ENCODE data around the gene SMIM8.
"Not testable (repeated sequence)": the region's sequence is repeated elsewhere in the genome, so short reads cannot be mapped to it uniquely, and the experiment has no call there.

The SMIM8 gene

DNA sequence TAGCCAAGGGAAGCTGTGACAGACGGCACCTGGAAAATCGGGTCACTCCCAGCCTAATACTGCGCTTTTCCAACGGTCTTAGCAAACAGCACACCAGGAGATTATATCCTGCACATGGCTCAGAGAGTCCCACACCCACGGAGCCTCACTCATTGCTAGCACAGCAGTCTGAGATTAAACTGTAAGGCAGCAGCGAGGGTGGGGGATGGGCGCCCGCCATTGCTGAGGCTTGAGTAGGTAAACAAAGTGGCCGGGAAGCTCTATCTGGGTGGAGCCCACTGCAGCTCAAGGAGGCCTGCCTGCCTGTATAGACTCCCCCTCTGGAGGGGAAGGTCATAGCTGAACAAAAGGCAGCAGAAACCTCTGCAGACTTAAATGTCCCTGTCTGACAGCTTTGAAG, 21.1 kb upstream of the SMIM8 start:
- not testable (repeated sequence) for H3K9me3 ChIP-seq (ENCODE audit: low read length); H3K4me1 ChIP-seq (ENCODE audit: insufficient read depth, low read length); H2AFZ ChIP-seq (ENCODE audit: low read depth, low read length); H3K27me3 ChIP-seq (ENCODE audit: insufficient read depth, low read length); H3K4me3 ChIP-seq (ENCODE audit: low read length); H3K36me3 ChIP-seq (ENCODE audit: insufficient read depth, low read length)

DNA sequence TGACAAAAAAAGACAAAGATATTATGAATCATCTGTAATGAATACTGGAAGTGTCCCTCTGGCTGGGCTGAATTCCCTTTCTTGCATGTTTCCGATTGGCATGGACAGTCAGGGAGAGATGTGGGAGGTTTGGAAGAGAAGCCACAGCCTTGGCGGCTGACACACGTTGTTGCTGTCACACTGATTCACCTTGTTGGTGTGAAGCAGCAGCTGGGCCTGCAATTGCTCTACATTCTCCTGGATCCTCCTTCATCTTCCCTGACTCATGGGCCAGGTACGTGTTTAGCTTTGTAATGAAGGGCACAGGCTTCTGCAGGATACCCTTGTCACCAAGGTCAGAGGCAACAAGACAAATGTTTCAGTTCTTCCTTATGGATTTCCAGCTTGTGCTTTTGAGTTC, 13.4 kb upstream of the SMIM8 start:
- Histone ChIP-seq H3K4me1 (ENCODE audit: insufficient read depth, low read length) (no peaks in the 10 kb centered on the region), H3K4me3 (ENCODE audit: low read length) (no peak overlapping the region), H2AFZ (ENCODE audit: low read depth, low read length) (no peak overlapping the region), H3K36me3 (ENCODE audit: insufficient read depth, low read length) (no peaks in the 10 kb centered on the region), H3K27me3 (ENCODE audit: insufficient read depth, low read length) (no peaks in the 10 kb centered on the region), H3K9me3 (ENCODE audit: low read length) (no peaks in the 10 kb centered on the region)

DNA sequence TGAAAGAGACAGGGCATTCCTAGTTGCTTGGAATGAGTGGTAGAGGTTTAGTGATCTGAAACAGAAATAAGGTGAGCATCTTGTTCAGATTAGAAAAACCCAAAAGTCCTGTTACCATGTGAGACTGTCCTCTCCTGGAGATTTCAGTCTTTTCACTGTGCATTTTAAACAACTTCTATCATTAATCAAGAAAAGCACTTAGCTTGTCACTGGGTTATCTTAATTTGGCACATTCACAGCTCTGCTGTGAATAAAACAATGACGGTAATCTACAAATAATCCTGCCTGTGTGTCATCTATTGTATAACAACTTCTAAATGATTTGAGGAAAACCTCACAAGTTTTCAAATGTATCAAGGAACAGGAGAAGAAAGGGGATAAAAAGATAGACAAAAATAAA, 9.5 kb upstream of the SMIM8 start:
- Histone ChIP-seq H3K27me3 (ENCODE audit: insufficient read depth, low read length) (no peaks in the 10 kb centered on the region), H2AFZ (ENCODE audit: low read depth, low read length) (no peak overlapping the region), H3K4me1 (ENCODE audit: insufficient read depth, low read length) (no peaks in the 10 kb centered on the region), H3K4me3 (ENCODE audit: low read length) (no peak overlapping the region), H3K9me3 (ENCODE audit: low read length) (no peaks in the 10 kb centered on the region), H3K36me3 (ENCODE audit: insufficient read depth, low read length) (no peaks in the 10 kb centered on the region)

DNA sequence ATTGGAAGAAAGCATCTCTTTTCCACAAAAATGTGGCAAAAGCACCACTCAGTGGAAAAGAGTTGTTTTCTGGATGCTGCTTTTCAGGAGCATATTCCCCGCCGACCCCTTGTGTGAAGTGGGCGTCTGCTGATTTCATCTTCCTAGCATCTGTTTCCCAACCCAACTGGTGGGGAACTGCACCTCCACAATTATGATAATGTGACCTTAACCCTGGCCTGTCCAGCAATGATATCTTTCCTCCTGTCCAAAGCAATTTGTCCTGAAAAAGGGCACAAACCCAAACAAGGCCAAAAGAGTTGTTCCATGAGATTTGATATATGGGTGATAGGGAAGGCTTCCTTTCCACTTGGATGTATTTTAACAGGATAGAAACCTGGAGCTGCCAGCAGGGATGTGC, 7.3 kb upstream of the SMIM8 start:
- no peak overlapping the region for H2AFZ ChIP-seq (ENCODE audit: low read depth, low read length)
- H3K4me3 ChIP-seq (ENCODE audit: low read length), result no peak overlapping the region
- no peaks in the 10 kb centered on the region for H3K27me3 ChIP-seq (ENCODE audit: insufficient read depth, low read length)
- H3K9me3 ChIP-seq (ENCODE audit: low read length), result no peaks in the 10 kb centered on the region
- no peaks in the 10 kb centered on the region for H3K4me1 ChIP-seq (ENCODE audit: insufficient read depth, low read length)
- no peaks in the 10 kb centered on the region for H3K36me3 ChIP-seq (ENCODE audit: insufficient read depth, low read length)

DNA sequence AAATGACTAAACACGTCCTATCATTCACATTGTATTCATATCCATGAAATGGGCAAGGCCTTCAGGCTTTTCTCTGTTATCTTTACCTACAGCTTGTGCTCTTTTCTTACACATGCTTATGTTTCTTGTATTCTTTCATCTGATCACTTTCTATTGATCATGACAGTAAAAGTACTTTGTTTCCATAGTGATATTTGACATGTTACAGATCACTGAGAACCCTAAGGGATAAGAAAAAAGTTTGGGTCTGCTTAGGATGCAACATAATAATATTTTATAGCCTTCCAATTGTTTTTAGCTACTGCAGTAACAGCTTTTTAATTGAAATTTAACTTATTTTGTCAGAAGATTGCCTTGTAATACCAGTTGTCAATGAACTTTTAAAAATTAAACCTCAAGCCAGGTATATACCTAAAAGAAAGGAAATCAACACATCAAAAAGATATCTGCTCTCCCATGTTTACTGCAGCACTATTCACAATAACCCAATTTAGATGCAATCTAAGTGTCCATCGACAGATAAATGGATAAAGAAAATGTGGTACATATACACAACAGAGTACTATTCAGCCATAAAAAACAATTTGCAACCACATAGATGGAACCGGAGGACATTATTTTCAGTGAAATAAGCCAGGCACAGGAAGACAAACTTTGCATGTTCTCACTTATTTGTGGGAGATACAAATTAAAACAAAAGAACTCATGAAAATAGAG, 3.0 kb upstream of the SMIM8 start:
- no peaks in the 10 kb centered on the region for H3K27me3 ChIP-seq (ENCODE audit: insufficient read depth, low read length)
- no peak overlapping the region for H3K4me3 ChIP-seq (ENCODE audit: low read length)
- H3K36me3 ChIP-seq (ENCODE audit: insufficient read depth, low read length), result no peaks in the 10 kb centered on the region
- H2AFZ ChIP-seq (ENCODE audit: low read depth, low read length), result no peak overlapping the region
- peaks cover 5% of the 10 kb centered on the region for H3K4me1 ChIP-seq (ENCODE audit: insufficient read depth, low read length)
- H3K9me3 ChIP-seq (ENCODE audit: low read length), result no peaks in the 10 kb centered on the region

DNA sequence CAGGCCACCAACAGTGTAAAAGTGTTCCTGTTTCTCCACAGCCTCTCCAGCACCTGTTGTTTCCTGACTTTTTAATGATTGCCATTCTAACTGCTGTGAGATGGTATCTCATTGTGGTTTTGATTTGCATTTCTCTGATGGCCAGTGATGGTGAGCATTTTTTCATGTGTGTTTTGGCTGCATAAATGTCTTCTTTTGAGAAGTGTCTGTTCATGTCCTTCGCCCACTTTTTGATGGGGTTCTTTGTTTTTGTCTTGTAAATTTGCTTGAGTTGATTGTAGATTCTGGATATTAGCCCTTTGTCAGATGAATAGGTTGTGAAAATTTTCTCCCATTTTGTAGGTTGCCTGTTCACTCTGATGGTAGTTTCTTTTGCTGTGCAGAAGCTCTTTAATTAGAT, 1.5 kb downstream of the SMIM8 start:
- H2AFZ ChIP-seq (ENCODE audit: low read depth, low read length); H3K4me1 ChIP-seq (ENCODE audit: insufficient read depth, low read length); H3K27me3 ChIP-seq (ENCODE audit: insufficient read depth, low read length); H3K4me3 ChIP-seq (ENCODE audit: low read length); H3K9me3 ChIP-seq (ENCODE audit: low read length); H3K36me3 ChIP-seq (ENCODE audit: insufficient read depth, low read length): not testable (repeated sequence)

DNA sequence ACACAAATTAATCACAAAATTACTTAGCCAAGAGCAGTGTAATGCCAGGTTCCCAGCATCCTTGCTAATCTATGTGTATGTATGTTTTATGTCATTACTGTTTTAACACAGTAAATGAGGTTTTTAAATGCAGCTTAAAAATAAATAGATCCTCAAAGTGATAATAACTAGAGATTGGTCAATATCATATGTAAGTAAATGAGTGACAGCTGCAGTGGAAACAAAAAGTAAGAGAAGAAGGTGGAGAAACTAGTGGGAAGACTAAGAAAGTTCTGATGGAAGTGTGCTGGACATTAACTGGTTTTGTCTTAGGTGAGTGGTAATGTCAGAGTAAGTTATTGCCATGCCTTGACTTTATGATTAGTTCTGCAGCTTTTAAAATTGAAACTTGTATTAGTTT, 8.6 kb downstream of the SMIM8 start:
- Histone ChIP-seq H3K36me3 (ENCODE audit: insufficient read depth, low read length) (no peaks in the 10 kb centered on the region), H3K9me3 (ENCODE audit: low read length) (peaks cover 2% of the 10 kb centered on the region), H2AFZ (ENCODE audit: low read depth, low read length) (no peak overlapping the region), H3K4me3 (ENCODE audit: low read length) (no peak overlapping the region), H3K4me1 (ENCODE audit: insufficient read depth, low read length) (peaks cover 3% of the 10 kb centered on the region), H3K27me3 (ENCODE audit: insufficient read depth, low read length) (no peaks in the 10 kb centered on the region)

DNA sequence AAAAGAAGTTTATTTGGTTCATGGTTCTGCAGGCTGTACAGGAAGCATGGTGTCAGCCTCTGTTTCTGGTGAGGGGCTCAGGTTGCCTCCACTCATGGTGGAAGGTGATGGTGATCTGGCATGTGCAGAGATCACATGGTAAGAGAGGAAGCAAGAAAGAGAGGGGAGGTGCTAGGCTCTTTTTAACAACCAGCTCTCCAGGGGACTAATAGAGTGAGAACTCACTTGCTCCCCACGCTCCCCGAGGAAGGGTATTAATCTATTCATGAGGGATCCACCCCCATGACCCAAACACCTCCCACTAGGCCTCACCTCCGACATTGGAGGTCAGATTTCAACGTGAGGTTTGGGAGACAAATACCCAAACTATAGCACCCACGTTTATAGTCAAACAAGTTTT, 10.6 kb downstream of the SMIM8 start:
- Histone ChIP-seq H3K9me3 (ENCODE audit: low read length) (peaks cover 2% of the 10 kb centered on the region), H3K4me1 (ENCODE audit: insufficient read depth, low read length) (peaks cover 3% of the 10 kb centered on the region), H2AFZ (ENCODE audit: low read depth, low read length) (no peak overlapping the region), H3K27me3 (ENCODE audit: insufficient read depth, low read length) (no peaks in the 10 kb centered on the region), H3K36me3 (ENCODE audit: insufficient read depth, low read length) (no peaks in the 10 kb centered on the region), H3K4me3 (ENCODE audit: low read length) (no peak overlapping the region)

DNA sequence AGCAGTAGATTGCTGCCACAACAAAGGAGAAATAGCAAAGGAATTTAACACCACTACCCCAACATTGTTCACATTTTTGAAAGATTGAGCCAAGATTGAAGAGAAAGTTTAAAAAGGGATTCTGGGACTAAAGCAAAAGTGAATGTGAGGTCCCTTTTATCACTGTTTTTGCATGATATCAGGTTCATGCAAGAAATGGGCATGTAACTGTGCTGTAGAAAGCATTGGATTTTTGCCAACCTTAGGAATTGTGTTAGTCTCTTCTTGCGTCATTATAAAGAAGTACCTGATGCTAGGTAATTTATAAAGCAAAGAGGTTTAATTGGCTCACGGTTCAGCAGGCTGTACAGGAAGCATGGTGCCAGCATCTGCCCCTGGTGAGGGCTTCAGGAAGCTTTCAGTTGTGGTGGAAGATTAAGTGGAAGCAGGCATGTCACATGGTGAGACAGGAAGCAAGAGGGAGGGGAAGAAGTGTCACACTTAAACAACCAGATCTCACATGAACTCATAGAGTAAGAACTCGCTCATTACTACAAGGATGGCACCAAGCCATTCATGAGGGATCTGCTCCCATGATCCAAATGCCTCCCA, 11.3 kb downstream of the SMIM8 start:
- Histone ChIP-seq H3K9me3 (ENCODE audit: low read length) (peaks cover 2% of the 10 kb centered on the region), H3K36me3 (ENCODE audit: insufficient read depth, low read length) (no peaks in the 10 kb centered on the region), H2AFZ (ENCODE audit: low read depth, low read length) (no peak overlapping the region), H3K4me3 (ENCODE audit: low read length) (no peak overlapping the region), H3K4me1 (ENCODE audit: insufficient read depth, low read length) (peaks cover 3% of the 10 kb centered on the region), H3K27me3 (ENCODE audit: insufficient read depth, low read length) (no peaks in the 10 kb centered on the region)

DNA sequence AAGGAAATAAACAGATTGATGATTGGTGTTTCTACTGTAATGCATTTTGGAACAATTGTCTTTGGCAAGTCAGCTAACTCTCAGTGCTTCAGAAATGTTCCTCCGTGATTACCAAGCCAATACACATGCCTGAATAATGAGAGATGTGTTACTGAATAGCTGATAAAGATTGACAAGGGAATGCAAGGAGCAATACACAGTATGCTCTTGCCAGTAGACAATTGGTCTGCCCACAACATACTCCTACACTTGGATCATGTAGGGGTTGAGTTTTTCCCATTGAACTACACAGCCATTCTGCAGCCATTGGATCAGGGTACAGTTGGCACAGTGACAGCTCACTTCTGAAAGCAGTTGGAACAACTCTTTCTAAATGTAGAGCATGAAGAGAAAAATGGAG, 12.3 kb downstream of the SMIM8 start:
- no peaks in the 10 kb centered on the region for H3K27me3 ChIP-seq (ENCODE audit: insufficient read depth, low read length)
- no peaks in the 10 kb centered on the region for H3K36me3 ChIP-seq (ENCODE audit: insufficient read depth, low read length)

DNA sequence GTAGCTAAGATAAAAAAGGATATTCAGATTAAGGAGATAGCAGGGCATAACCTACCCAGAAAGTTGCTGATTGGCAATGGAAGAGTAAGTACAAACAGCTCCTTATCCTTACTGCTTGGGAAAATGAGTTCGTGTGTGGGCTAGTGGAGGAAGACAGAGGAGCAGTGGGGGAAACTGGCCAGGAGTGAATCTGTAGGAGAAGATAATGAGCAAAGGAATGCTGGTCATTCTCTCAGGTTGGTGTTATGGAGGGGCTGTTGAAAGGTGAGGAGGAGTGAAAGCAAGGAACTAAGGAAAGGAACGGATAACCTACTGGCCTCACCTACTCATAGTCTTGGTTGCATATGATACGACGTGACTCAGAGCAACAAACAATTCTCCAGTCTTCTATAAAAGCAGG, 14.0 kb downstream of the SMIM8 start:
- Histone ChIP-seq H3K9me3 (ENCODE audit: low read length) (no peaks in the 10 kb centered on the region), H3K4me3 (ENCODE audit: low read length) (no peak overlapping the region), H3K4me1 (ENCODE audit: insufficient read depth, low read length) (no peaks in the 10 kb centered on the region), H3K36me3 (ENCODE audit: insufficient read depth, low read length) (no peaks in the 10 kb centered on the region), H3K27me3 (ENCODE audit: insufficient read depth, low read length) (no peaks in the 10 kb centered on the region), H2AFZ (ENCODE audit: low read depth, low read length) (no peak overlapping the region)

More for the DNA sequence above, 12.3 kb downstream of the SMIM8 start:
- no peak overlapping the region for H3K4me3 ChIP-seq (ENCODE audit: low read length)
- no peak overlapping the region for H2AFZ ChIP-seq (ENCODE audit: low read depth, low read length)
- peaks cover 3% of the 10 kb centered on the region for H3K4me1 ChIP-seq (ENCODE audit: insufficient read depth, low read length)
- H3K9me3 ChIP-seq (ENCODE audit: low read length), result no peaks in the 10 kb centered on the region

DNA sequence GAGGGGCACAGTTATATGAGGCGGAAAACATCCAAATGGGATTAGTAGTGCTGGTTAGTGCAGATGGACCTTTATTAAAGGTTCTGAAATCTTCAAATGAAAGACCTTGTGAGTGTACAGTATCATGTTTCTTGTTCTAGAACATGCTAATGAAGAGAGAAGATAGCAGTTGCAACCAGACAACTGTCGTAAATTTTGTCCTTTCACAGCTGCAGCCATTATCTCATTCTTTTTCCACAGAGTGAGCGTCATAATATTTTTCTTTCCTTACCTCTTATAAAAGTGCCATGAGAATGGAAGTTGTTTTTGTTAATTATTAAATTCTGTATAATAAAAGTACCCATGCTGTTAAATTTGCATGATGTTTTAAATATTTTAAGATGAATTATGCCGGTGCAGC, 17.8 kb downstream of the SMIM8 start:
- Histone ChIP-seq H3K36me3 (ENCODE audit: insufficient read depth, low read length) (peaks cover 8% of the 10 kb centered on the region), H3K9me3 (ENCODE audit: low read length) (no peaks in the 10 kb centered on the region), H2AFZ (ENCODE audit: low read depth, low read length) (no peak overlapping the region), H3K4me3 (ENCODE audit: low read length) (no peak overlapping the region), H3K27me3 (ENCODE audit: insufficient read depth, low read length) (no peaks in the 10 kb centered on the region), H3K4me1 (ENCODE audit: insufficient read depth, low read length) (no peaks in the 10 kb centered on the region)

DNA sequence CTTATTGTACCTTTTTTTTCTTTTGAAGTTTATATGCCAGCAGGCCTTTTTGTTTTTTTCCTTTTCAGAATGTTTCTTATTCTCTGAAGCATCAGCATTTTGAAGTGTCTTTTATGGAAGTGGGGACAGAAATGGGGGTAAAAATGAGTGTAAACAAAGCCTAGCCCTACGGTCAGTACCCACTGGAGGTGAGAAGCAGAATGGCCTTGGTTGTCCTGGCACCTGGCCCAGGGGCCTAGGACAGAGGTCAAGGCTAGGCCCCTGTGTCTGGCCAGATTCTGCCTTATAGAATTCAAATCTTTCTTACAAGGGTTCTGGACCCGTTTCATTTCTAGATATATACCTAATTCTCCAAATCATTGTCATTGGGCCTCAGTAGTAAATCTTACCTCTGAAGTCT, 18.8 kb downstream of the SMIM8 start:
- H3K4me1 ChIP-seq (ENCODE audit: insufficient read depth, low read length), result no peaks in the 10 kb centered on the region
- H3K4me3 ChIP-seq (ENCODE audit: low read length), result no peak overlapping the region
- no peaks in the 10 kb centered on the region for H3K27me3 ChIP-seq (ENCODE audit: insufficient read depth, low read length)
- H3K9me3 ChIP-seq (ENCODE audit: low read length), result no peaks in the 10 kb centered on the region
- peaks cover 8% of the 10 kb centered on the region for H3K36me3 ChIP-seq (ENCODE audit: insufficient read depth, low read length)
- H2AFZ ChIP-seq (ENCODE audit: low read depth, low read length), result no peak overlapping the region

DNA sequence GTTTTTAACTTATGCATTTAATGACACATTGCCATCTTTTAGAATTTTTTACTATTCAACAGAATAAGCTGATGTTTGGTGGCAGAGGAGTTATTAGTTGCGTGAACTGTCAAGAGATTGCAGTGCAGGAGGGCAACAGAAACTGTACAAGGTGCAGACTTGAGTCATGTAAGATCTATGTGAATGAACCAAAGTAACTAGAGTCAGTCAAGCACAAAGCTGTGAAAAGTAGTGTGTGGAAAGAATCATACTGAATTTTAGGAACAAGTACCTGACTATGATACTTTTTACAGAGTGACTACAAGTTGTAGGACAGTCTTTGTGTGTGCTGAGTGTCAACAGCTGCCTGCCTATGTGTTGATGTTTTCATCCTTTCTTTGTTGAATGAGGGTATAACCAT, 19.5 kb downstream of the SMIM8 start:
- no peak overlapping the region for H3K4me3 ChIP-seq (ENCODE audit: low read length)
- no peaks in the 10 kb centered on the region for H3K4me1 ChIP-seq (ENCODE audit: insufficient read depth, low read length)
- H2AFZ ChIP-seq (ENCODE audit: low read depth, low read length), result no peak overlapping the region
- H3K36me3 ChIP-seq (ENCODE audit: insufficient read depth, low read length), result peaks cover 8% of the 10 kb centered on the region
- H3K27me3 ChIP-seq (ENCODE audit: insufficient read depth, low read length), result no peaks in the 10 kb centered on the region
- H3K9me3 ChIP-seq (ENCODE audit: low read length), result no peaks in the 10 kb centered on the region
